ENCODE results near the gene PPP3CA. TPM values are rescaled to one million over a fixed set of nuclear protein-coding genes. Genes with fewer than 3 reads are reported as not detected.
A peak's percentile ranks its signal among the peaks of the same experiment; 100 is the strongest.

The PPP3CA gene
- total RNA-seq, 3 donors from 2014 or later: 32.4 to 59.6 (median 47.8) TPM

GRCh38 chr4:100983426-100983825 lies 363.9 kb downstream of the PPP3CA start:
- DNase-seq (ENCODE audit: low spot score in 2 of 2): no peak
- Histone ChIP-seq H3K9me3 (no peaks in the 10 kb centered on the region), H3K4me3 (no peak overlapping the region), H3K36me3 (no peaks in the 10 kb centered on the region), H3K27me3 (no peaks in the 10 kb centered on the region), H3K4me1 (peaks cover 0 to 6% of the 10 kb centered on the region in 2 donors), H3K27ac (no peak overlapping the region)
- intact Hi-C loops (cut with DNase I; ENCODE audit: low total_unique reads): no loop called here
- no peak for TF ChIP-seq POLR2A (IDR thresholded peaks at IDR 0.05)
- TF ChIP-seq CTCF (IDR thresholded peaks at IDR 0.05): no peak
- TF ChIP-seq POLR2AphosphoS5 (IDR thresholded peaks at IDR 0.05): no peak

GRCh38 chr4:100982345-100982744 lies 365.0 kb downstream of the PPP3CA start:
- peaks cover 0 to 6% of the 10 kb centered on the region in 2 donors for H3K4me1 ChIP-seq
- H3K27ac ChIP-seq: no peak overlapping the region
- no peaks in the 10 kb centered on the region for H3K36me3 ChIP-seq
- H3K27me3 ChIP-seq: no peaks in the 10 kb centered on the region
- intact Hi-C loops (cut with DNase I; ENCODE audit: low total_unique reads): no loop called here
- no peak for DNase-seq (ENCODE audit: low spot score in 2 of 2)
- H3K4me3 ChIP-seq: no peak overlapping the region
- TF ChIP-seq POLR2AphosphoS5 (IDR thresholded peaks at IDR 0.05) (no peak), POLR2A (IDR thresholded peaks at IDR 0.05) (no peak), CTCF (IDR thresholded peaks at IDR 0.05) (no peak)
- no peaks in the 10 kb centered on the region for H3K9me3 ChIP-seq

GRCh38 chr4:100981447-100982204 lies 365.7 kb downstream of the PPP3CA start:
- H3K27me3 ChIP-seq: no peaks in the 10 kb centered on the region
- peak overlapping the region; percentile 15 to 60 for H3K27ac ChIP-seq
- intact Hi-C loops (cut with DNase I; ENCODE audit: low total_unique reads): no loop called here
- TF ChIP-seq POLR2AphosphoS5 (IDR thresholded peaks at IDR 0.05): no peak
- TF ChIP-seq POLR2A (IDR thresholded peaks at IDR 0.05): no peak
- no peak for TF ChIP-seq CTCF (IDR thresholded peaks at IDR 0.05)
- no peaks in the 10 kb centered on the region for H3K36me3 ChIP-seq
- H3K4me3 ChIP-seq: no peak overlapping the region
- H3K9me3 ChIP-seq: no peaks in the 10 kb centered on the region
- DNase-seq (ENCODE audit: low spot score in 2 of 2): no peak
- peaks cover 0 to 6% of the 10 kb centered on the region in 2 donors for H3K4me1 ChIP-seq

- Histone ChIP-seq H3K4me3 (no peak overlapping the region), H3K9me3 (no peaks in the 10 kb centered on the region), H3K27ac (no peak overlapping the region), H3K4me1 (peaks cover 0 to 6% of the 10 kb centered on the region in 2 donors), H3K36me3 (no peaks in the 10 kb centered on the region), H3K27me3 (no peaks in the 10 kb centered on the region)
- TF ChIP-seq POLR2A (IDR thresholded peaks at IDR 0.05) (no peak), POLR2AphosphoS5 (IDR thresholded peaks at IDR 0.05) (no peak), CTCF (IDR thresholded peaks at IDR 0.05) (no peak)
- intact Hi-C loops (cut with DNase I; ENCODE audit: low total_unique reads): no loop called here
- no peak for DNase-seq (ENCODE audit: low spot score in 2 of 2)
Measured at GRCh38 chr4:100979736-100980135, 367.6 kb downstream of the PPP3CA start.

GRCh38 chr4:100977746-100978397 lies 369.5 kb downstream of the PPP3CA start:
- Histone ChIP-seq H3K27ac (peak overlapping the region; percentile 65 to 70), H3K4me1 (peaks cover 0 to 6% of the 10 kb centered on the region in 2 donors), H3K4me3 (no peak overlapping the region), H3K9me3 (no peaks in the 10 kb centered on the region), H3K27me3 (no peaks in the 10 kb centered on the region), H3K36me3 (no peaks in the 10 kb centered on the region)
- intact Hi-C loops (cut with DNase I; ENCODE audit: low total_unique reads): no loop called here
- TF ChIP-seq POLR2AphosphoS5 (IDR thresholded peaks at IDR 0.05) (peak in 2 of 3 donors; percentile 40 to 70), POLR2A (IDR thresholded peaks at IDR 0.05) (no peak), CTCF (IDR thresholded peaks at IDR 0.05) (no peak)
- no peak for DNase-seq (ENCODE audit: low spot score in 2 of 2)

Measured in breast epithelium (tissue), 4 donors.